GM23338 (cell line): ENCODE measurements around the gene ITPR2. TPM values are rescaled to one million over a fixed set of nuclear protein-coding genes. Genes with fewer than 3 reads are reported as not detected.

Experiments
- ATAC-seq: fragments of 200-7000 bp; cut with Tn5 transposase; 3 replicates; pipeline ENCODE4 v1.9.1; 2020
- DNase-seq: peaks from one replicate; pipeline ENCODE4 v3.0.0-alpha.2; 2015; ENCODE audit warnings: low spot score
- H2AFZ ChIP-seq: fragments of 200-600 bp; sonication (generic); 2 replicates; pipeline ENCODE4 v1.8.0; 2016; ENCODE audit warnings: antibody characterized with exemption, mild to moderate bottlenecking, moderate library complexity
- H3F3A ChIP-seq: fragments of 200-600 bp; sonication (generic); replicated peaks from 2 replicates; pipeline ENCODE4 v1.8.0; 2017; ENCODE audit warnings: antibody characterized with exemption, mixed run types, low read depth
- H3K27ac ChIP-seq: fragments of 200-600 bp; sonication (generic); 2 replicates; pipeline ENCODE4 v1.6.1; 2016; ENCODE audit warnings: low read depth
- H3K27me3 ChIP-seq: fragments of 200-600 bp; sonication (generic); 2 replicates; pipeline ENCODE4 v1.8.0; 2016; ENCODE audit warnings: mild to moderate bottlenecking, mixed run types, moderate library complexity; ENCODE audit not compliant: insufficient read depth
- H3K36me3 ChIP-seq: fragments of 200-600 bp; sonication (generic); 2 replicates; pipeline ENCODE4 v1.8.0; 2016; ENCODE audit warnings: mild to moderate bottlenecking; ENCODE audit not compliant: insufficient read depth
- H3K4me1 ChIP-seq: fragments of 200-600 bp; sonication (generic); 2 replicates; pipeline ENCODE4 v1.8.0; 2016; ENCODE audit warnings: mild to moderate bottlenecking, moderate library complexity; ENCODE audit not compliant: insufficient read depth
- H3K4me2 ChIP-seq: fragments of 200-600 bp; sonication (generic); 2 replicates; pipeline ENCODE4 v1.7.1; 2017; ENCODE audit warnings: mixed run types
- H3K4me3 ChIP-seq: fragments of 200-600 bp; sonication (generic); 2 replicates; pipeline ENCODE4 v1.6.1; 2016; ENCODE audit warnings: mixed run types
- H3K79me2 ChIP-seq: fragments of 200-600 bp; sonication (generic); replicated peaks from 2 replicates; pipeline ENCODE4 v1.8.0; 2017; ENCODE audit warnings: mild to moderate bottlenecking; ENCODE audit not compliant: insufficient read depth
- H3K9me2 ChIP-seq: fragments of 200-600 bp; sonication (generic); 2 replicates; pipeline ENCODE4 v1.8.0; 2017; ENCODE audit not compliant: insufficient read depth
- H4K20me1 ChIP-seq: fragments of 200-600 bp; sonication (generic); replicated peaks from 2 replicates; pipeline ENCODE4 v1.8.0; 2017; ENCODE audit warnings: mild to moderate bottlenecking; ENCODE audit not compliant: insufficient read depth
- H3K27ac Mint-ChIP-seq: 2 replicates; pipeline ENCODE4 v1.8.0; 2020; ENCODE audit warnings: inconsistent platforms, mild to moderate bottlenecking, moderate library complexity, mixed read lengths
- H3K27me3 Mint-ChIP-seq: 3 replicates; pipeline ENCODE4 v1.8.0; 2022; ENCODE audit warnings: low read depth, mild to moderate bottlenecking, moderate library complexity, mixed read lengths, inconsistent platforms; ENCODE audit not compliant: insufficient read depth, poor library complexity
- H3K36me3 Mint-ChIP-seq: 3 replicates; pipeline ENCODE4 v1.8.0; 2021; ENCODE audit warnings: low read depth, mild to moderate bottlenecking, inconsistent platforms, moderate library complexity, mixed read lengths
- H3K4me1 Mint-ChIP-seq: 3 replicates; pipeline ENCODE4 v1.8.0; 2020; ENCODE audit warnings: mild to moderate bottlenecking, inconsistent platforms, mixed read lengths
- H3K4me3 Mint-ChIP-seq: 3 replicates; pipeline ENCODE4 v1.8.0; 2021; ENCODE audit warnings: moderate library complexity, mild to moderate bottlenecking, inconsistent platforms, mixed read lengths
- H3K9me3 Mint-ChIP-seq: 3 replicates; pipeline ENCODE4 v1.8.0; 2020; ENCODE audit warnings: moderate library complexity, mild to moderate bottlenecking, inconsistent platforms, mixed read lengths
- EZH2 ChIP-seq: fragments of 200-600 bp; sonication (generic); IDR thresholded peaks from one replicate; pipeline ENCODE4 v1.8.0; 2017; ENCODE audit warnings: antibody characterized with exemption, mild to moderate bottlenecking, low read depth; ENCODE audit not compliant: unreplicated experiment
- STAT1 ChIP-seq: IDR thresholded peaks from one replicate; pipeline ENCODE4 v1.6.1; 2016; ENCODE audit warnings: antibody characterized with exemption; ENCODE audit not compliant: unreplicated experiment
- ZNF114 ChIP-seq: fragments of 250-450 bp; sonication (Bioruptor Pico); IDR thresholded peaks from 2 replicates; pipeline ENCODE4 v1.5.0; 2020; ENCODE audit warnings: mild to moderate bottlenecking, moderate library complexity
- ZNF331 ChIP-seq: fragments of 250-450 bp; sonication (Bioruptor Pico); IDR thresholded peaks from 2 replicates; pipeline ENCODE4 v1.5.0; 2020; ENCODE audit warnings: low read depth, mild to moderate bottlenecking, moderate library complexity
- polyA plus RNA-seq: library from polyadenylated mRNA; unstranded; fragments of >200 nt; fragmentation: Nextera tagmentation; extraction: Ambion mirVana; gene quantifications from 2 replicates; pipeline ENCODE4 v1.2.1, GENCODE V29; 2016
- total RNA-seq: library from RNA; depleted of rRNA; stranded (reverse); fragments of >200 nt; shearing (Covaris generic); gene quantifications from 2 replicates; pipeline ENCODE4 v1.2.3, GENCODE V29; 2014
- TF ChIP-seq, protein P1 (sequence below): fragments of 250-450 bp; sonication (Bioruptor Pico); IDR thresholded peaks from 2 replicates; pipeline ENCODE4 v1.5.0; 2020; ENCODE audit warnings: mild to moderate bottlenecking, moderate library complexity
- TF ChIP-seq, protein P2 (sequence below), 2 experiments: fragments of 200-600 bp in 1 of 2; sonication (generic) in 1 of 2; conservative IDR thresholded peaks; 2 replicates each; pipeline versions ENCODE4 v1.5.1 to v1.6.1; 2016 to 2017; ENCODE audit warnings: antibody characterized with exemption in 2 of 2, low read depth in 2 of 2, mild to moderate bottlenecking in 2 of 2, moderate library complexity in 1 of 2
- TF ChIP-seq, protein P3 (sequence below): IDR thresholded peaks from one replicate; pipeline ENCODE4 v1.6.1; 2018; ENCODE audit warnings: antibody characterized with exemption; ENCODE audit not compliant: unreplicated experiment

The ITPR2 gene
- total and polyA plus RNA-seq, 2 experiments from 2014 or later = 44.5 to 65.2 TPM

DNA sequence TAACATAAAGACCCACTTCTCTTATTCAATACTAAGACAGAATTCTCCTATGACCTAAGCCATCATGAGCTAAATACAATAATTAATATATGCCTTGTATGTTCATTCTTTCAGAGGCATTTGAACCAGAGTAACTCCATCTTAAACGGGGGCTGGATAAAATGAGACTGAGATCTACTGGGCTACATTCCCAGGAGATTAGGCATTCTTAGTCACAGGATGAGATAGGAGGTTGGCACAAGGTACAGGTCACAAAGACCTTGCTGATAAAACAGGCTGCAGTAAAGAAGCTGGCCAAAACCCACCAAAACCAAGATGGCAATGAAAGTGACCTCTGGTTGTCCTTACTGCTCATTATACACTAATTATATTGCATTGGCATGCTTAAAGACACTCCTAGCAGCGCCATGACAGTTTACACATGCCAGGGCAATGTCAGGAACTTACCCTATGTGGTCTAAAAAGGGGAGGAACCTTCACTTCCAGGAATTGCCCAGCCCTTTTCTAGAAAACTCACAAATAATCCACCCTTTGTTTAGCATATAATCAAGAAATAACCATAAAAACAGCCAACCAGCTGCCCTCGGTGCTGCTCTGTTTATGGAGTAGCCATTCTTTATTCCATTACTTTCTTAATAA is 376.9 kb downstream of the ITPR2 start:
- H3K4me3 ChIP-seq = no peak overlapping the region
- no peaks in the 10 kb centered on the region for H3K4me1 ChIP-seq
- no peak overlapping the region for H3K4me2 ChIP-seq
- peaks cover 5% of the 10 kb centered on the region for H3K9me2 ChIP-seq
- H3K27ac Mint-ChIP-seq = no peak overlapping the region
- H3K36me3 ChIP-seq = no peaks in the 10 kb centered on the region
- H2AFZ ChIP-seq = no peak overlapping the region
- ATAC-seq (no peak), DNase-seq (no peak)
- H3K9me3 Mint-ChIP-seq = no peaks in the 10 kb centered on the region
- no peaks in the 10 kb centered on the region for H3K79me2 ChIP-seq
- H3K36me3 Mint-ChIP-seq = peaks cover 13% of the 10 kb centered on the region; the same call in 2 of the 3 replicates
- no peaks in the 10 kb centered on the region for H3F3A ChIP-seq
- no peaks in the 10 kb centered on the region for H3K27me3 ChIP-seq
- no peak overlapping the region for H3K27ac ChIP-seq
- peaks cover 7% of the 10 kb centered on the region for H3K27me3 Mint-ChIP-seq
- H4K20me1 ChIP-seq = no peaks in the 10 kb centered on the region
- no peak overlapping the region for H3K4me3 Mint-ChIP-seq
- peaks cover 6% of the 10 kb centered on the region; the same call in 2 of the 3 replicates for H3K4me1 Mint-ChIP-seq
- TF ChIP-seq, protein P1, sequence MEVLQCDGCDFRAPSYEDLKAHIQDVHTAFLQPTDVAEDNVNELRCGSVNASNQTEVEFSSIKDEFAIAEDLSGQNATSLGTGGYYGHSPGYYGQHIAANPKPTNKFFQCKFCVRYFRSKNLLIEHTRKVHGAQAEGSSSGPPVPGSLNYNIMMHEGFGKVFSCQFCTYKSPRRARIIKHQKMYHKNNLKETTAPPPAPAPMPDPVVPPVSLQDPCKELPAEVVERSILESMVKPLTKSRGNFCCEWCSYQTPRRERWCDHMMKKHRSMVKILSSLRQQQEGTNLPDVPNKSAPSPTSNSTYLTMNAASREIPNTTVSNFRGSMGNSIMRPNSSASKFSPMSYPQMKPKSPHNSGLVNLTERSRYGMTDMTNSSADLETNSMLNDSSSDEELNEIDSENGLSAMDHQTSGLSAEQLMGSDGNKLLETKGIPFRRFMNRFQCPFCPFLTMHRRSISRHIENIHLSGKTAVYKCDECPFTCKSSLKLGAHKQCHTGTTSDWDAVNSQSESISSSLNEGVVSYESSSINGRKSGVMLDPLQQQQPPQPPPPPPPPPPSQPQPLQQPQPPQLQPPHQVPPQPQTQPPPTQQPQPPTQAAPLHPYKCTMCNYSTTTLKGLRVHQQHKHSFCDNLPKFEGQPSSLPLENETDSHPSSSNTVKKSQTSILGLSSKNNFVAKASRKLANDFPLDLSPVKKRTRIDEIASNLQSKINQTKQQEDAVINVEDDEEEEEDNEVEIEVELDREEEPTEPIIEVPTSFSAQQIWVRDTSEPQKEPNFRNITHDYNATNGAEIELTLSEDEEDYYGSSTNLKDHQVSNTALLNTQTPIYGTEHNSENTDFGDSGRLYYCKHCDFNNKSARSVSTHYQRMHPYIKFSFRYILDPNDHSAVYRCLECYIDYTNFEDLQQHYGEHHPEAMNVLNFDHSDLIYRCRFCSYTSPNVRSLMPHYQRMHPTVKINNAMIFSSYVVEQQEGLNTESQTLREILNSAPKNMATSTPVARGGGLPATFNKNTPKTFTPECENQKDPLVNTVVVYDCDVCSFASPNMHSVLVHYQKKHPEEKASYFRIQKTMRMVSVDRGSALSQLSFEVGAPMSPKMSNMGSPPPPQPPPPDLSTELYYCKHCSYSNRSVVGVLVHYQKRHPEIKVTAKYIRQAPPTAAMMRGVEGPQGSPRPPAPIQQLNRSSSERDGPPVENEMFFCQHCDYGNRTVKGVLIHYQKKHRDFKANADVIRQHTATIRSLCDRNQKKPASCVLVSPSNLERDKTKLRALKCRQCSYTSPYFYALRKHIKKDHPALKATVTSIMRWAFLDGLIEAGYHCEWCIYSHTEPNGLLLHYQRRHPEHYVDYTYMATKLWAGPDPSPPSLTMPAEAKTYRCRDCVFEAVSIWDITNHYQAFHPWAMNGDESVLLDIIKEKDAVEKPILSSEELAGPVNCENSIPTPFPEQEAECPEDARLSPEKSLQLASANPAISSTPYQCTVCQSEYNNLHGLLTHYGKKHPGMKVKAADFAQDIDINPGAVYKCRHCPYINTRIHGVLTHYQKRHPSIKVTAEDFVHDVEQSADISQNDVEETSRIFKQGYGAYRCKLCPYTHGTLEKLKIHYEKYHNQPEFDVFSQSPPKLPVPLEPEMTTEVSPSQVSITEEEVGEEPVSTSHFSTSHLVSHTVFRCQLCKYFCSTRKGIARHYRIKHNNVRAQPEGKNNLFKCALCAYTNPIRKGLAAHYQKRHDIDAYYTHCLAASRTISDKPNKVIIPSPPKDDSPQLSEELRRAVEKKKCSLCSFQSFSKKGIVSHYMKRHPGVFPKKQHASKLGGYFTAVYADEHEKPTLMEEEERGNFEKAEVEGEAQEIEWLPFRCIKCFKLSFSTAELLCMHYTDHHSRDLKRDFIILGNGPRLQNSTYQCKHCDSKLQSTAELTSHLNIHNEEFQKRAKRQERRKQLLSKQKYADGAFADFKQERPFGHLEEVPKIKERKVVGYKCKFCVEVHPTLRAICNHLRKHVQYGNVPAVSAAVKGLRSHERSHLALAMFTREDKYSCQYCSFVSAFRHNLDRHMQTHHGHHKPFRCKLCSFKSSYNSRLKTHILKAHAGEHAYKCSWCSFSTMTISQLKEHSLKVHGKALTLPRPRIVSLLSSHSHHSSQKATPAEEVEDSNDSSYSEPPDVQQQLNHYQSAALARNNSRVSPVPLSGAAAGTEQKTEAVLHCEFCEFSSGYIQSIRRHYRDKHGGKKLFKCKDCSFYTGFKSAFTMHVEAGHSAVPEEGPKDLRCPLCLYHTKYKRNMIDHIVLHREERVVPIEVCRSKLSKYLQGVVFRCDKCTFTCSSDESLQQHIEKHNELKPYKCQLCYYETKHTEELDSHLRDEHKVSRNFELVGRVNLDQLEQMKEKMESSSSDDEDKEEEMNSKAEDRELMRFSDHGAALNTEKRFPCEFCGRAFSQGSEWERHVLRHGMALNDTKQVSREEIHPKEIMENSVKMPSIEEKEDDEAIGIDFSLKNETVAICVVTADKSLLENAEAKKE (CRISPR knock-in tag) = no peak
- no peak for TF ChIP-seq EZH2
- TF ChIP-seq, protein P2, sequence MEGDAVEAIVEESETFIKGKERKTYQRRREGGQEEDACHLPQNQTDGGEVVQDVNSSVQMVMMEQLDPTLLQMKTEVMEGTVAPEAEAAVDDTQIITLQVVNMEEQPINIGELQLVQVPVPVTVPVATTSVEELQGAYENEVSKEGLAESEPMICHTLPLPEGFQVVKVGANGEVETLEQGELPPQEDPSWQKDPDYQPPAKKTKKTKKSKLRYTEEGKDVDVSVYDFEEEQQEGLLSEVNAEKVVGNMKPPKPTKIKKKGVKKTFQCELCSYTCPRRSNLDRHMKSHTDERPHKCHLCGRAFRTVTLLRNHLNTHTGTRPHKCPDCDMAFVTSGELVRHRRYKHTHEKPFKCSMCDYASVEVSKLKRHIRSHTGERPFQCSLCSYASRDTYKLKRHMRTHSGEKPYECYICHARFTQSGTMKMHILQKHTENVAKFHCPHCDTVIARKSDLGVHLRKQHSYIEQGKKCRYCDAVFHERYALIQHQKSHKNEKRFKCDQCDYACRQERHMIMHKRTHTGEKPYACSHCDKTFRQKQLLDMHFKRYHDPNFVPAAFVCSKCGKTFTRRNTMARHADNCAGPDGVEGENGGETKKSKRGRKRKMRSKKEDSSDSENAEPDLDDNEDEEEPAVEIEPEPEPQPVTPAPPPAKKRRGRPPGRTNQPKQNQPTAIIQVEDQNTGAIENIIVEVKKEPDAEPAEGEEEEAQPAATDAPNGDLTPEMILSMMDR (conservative IDR thresholded peaks at IDR 0.05; ENCODE audit: low read depth in 2 of 2) = no peak
- TF ChIP-seq, protein P3, sequence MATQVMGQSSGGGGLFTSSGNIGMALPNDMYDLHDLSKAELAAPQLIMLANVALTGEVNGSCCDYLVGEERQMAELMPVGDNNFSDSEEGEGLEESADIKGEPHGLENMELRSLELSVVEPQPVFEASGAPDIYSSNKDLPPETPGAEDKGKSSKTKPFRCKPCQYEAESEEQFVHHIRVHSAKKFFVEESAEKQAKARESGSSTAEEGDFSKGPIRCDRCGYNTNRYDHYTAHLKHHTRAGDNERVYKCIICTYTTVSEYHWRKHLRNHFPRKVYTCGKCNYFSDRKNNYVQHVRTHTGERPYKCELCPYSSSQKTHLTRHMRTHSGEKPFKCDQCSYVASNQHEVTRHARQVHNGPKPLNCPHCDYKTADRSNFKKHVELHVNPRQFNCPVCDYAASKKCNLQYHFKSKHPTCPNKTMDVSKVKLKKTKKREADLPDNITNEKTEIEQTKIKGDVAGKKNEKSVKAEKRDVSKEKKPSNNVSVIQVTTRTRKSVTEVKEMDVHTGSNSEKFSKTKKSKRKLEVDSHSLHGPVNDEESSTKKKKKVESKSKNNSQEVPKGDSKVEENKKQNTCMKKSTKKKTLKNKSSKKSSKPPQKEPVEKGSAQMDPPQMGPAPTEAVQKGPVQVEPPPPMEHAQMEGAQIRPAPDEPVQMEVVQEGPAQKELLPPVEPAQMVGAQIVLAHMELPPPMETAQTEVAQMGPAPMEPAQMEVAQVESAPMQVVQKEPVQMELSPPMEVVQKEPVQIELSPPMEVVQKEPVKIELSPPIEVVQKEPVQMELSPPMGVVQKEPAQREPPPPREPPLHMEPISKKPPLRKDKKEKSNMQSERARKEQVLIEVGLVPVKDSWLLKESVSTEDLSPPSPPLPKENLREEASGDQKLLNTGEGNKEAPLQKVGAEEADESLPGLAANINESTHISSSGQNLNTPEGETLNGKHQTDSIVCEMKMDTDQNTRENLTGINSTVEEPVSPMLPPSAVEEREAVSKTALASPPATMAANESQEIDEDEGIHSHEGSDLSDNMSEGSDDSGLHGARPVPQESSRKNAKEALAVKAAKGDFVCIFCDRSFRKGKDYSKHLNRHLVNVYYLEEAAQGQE = no peak
- TF ChIP-seq ZNF331 (CRISPR knock-in tag) = no peak
- no peak for TF ChIP-seq ZNF114 (CRISPR knock-in tag)
- TF ChIP-seq STAT1 = no peak
